GM13977 (cell line): ENCODE results near the gene PLEKHG3.

Source experiments
- DNase-seq: peaks from one replicate; pipeline ENCODE4 v3.0.0; 2012; ENCODE audit warnings: low spot score
- in situ Hi-C: fragments of 300-500 bp; cut with MboI; formaldehyde crosslinking; loops from one replicate; pipeline ENCODE4 v1.12.0; 2022; ENCODE audit warnings: low sequenced_read_pairs, low pct_unique_long_range_greater_than_20kb, mixed read lengths, inconsistent platforms; ENCODE audit not compliant: unreplicated experiment
- TF ChIP-seq, protein P1 (sequence below): IDR thresholded peaks from 2 replicates; pipeline ENCODE4 v1.5.1; 2012; ENCODE audit warnings: mild to moderate bottlenecking, control low read depth; ENCODE audit not compliant: insufficient read depth; ENCODE audit errors: extremely low read depth, missing control alignments

Gene PLEKHG3

DNA sequence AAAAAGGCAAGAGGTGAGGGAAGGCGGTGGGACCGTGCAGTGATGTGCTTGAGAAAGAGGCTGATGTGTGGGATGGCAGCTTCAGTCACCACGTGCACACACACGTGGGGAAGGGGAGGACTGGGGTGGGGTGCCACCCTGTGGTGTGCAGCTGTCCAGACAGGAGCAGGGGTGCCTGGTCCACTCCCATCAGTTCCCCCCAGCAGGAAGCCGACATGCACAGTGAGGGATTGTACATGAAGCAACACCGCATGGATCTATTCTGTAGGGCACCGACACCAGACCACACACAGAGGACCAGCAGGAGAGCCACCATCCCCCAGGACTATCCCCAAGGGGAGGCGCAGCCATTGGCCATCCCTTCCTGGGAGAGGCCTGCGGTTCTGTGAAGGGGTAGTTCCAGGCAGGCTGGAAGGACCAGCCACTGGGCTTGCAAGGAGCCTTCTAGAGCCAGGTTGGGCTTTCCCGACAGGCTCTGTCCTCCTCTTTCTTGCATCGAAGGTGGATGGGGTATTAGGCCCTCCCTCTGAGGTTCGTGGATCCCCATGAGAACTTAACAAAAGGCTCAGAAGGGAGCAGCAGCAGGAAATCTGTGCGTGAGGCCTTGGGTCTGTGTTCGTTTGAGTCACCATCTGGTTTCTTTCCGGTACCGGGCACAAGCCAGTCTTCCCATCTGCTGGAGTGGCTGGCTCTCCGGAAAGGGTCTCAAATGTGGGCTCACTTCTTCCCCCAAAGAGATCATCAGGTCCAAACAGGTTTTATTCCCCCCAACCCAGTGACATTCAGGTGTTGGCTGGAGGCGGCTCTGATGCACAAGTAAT lies 59.8 kb downstream of the PLEKHG3 start:
- no peak for DNase-seq
- in situ Hi-C loops = no loop called here
- TF ChIP-seq, protein P1, sequence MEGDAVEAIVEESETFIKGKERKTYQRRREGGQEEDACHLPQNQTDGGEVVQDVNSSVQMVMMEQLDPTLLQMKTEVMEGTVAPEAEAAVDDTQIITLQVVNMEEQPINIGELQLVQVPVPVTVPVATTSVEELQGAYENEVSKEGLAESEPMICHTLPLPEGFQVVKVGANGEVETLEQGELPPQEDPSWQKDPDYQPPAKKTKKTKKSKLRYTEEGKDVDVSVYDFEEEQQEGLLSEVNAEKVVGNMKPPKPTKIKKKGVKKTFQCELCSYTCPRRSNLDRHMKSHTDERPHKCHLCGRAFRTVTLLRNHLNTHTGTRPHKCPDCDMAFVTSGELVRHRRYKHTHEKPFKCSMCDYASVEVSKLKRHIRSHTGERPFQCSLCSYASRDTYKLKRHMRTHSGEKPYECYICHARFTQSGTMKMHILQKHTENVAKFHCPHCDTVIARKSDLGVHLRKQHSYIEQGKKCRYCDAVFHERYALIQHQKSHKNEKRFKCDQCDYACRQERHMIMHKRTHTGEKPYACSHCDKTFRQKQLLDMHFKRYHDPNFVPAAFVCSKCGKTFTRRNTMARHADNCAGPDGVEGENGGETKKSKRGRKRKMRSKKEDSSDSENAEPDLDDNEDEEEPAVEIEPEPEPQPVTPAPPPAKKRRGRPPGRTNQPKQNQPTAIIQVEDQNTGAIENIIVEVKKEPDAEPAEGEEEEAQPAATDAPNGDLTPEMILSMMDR = no peak

DNA sequence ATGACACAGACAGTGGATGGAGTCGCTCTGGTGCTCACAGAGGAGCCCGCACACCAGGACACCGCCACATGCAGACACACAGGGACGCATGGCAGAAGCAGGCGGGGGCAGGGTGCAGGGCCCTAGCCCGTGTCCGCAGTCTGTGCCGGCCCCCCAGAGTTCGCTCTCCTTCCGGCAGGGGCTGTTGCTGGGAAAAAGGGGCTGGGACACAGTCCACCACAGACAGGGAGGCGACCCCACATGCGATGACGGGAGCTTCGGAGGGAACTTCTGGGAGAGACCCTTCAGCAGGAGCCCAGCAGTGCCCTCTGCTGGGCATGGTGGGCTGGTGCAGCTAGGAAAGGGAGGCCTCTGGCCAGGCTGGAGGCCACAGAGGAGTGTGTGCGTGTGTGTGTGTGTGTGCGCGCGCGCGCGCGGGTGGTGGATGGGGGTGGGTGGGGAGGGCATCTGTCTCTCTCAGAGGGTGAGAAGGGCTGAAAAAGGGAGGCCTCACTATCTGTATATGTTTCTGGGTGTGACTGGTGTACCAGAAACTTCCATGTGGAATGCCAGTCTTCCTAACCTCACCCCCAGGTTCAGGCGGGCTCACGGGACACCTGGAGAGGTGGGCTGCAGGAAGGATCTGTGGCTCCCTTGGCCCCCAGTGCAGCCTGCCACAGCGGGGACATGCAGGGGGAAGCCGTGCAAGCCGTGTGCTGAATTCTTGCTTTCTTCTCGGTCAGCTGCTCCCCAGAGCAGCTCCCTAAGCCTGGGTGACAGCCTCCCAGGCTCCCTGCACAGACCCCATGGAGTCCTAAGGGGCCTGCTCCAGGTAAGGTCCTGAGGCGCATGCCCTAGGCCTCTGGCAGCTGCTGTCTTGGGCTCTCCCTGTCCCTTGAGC lies 60.7 kb downstream of the PLEKHG3 start:
- TF ChIP-seq, protein P1 = peak; percentile 95
- in situ Hi-C loops = no loop called here
- DNase-seq = peak; percentile 88

DNA sequence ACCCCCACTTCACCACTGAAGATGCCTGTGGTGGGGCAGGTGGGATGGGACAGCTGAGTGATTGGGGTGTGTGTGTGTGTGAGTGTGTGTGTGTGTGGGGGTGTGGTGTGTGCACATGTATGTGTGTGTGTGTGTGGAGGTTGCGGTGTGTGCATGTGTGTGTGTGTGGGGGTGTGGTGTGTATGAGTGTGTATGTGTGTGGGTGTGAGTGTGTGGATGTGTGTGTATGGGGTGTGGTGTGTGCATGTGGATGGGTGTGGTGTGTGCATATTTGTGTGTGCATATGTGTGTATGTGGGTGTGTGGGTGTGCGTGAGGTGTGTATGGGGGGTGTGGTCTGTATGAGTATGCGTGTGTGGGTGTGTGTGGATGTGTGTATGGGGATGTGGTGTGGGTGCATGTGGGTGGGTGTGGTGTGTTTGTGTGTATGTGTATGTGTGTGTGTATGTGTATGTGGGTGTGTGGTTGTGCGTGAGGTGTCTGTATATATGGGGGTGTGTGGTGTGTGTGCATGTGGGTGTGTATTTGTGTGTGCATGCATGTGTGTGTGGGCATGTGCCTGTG lies 61.6 kb downstream of the PLEKHG3 start:
- TF ChIP-seq, protein P1 = no peak
- no peak for DNase-seq
- in situ Hi-C loops = no loop called here

DNA sequence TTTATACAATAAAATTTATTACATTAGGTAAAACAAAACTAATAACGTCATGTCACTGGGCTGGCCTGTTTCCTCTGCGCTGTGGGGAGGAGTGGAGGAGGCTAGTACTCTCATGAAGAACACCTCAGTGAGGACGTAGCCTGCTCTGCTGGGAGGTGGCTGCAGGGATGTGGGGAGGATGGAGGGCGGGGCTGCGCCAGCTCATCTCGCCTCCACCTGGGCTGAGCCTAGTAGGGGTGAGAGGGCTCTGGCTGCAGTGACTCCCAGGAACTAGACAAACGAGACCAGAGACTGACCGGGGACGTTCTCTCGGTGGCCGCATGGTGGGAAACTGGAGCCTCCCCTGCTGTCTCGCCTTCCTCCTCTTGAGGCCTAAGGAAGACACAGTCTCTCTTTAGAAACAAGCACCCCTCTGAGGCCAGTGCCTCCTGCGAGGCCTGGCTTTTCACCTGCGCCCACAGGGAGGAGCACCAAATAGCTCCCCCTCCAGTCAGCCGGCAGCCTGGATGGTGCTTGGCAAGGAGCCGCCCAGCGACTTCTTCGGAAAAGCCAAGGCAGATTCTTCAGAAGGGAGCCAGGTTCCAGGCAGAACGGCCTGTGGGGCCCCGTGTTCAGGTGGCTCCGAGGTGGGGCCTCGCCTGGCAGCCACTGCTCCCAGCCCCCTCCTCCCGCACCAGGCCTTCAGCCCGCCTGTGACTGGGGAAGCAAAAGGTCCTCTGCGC lies 62.4 kb downstream of the PLEKHG3 start:
- TF ChIP-seq, protein P1 = no peak
- in situ Hi-C loops = no loop called here
- no peak for DNase-seq

DNA sequence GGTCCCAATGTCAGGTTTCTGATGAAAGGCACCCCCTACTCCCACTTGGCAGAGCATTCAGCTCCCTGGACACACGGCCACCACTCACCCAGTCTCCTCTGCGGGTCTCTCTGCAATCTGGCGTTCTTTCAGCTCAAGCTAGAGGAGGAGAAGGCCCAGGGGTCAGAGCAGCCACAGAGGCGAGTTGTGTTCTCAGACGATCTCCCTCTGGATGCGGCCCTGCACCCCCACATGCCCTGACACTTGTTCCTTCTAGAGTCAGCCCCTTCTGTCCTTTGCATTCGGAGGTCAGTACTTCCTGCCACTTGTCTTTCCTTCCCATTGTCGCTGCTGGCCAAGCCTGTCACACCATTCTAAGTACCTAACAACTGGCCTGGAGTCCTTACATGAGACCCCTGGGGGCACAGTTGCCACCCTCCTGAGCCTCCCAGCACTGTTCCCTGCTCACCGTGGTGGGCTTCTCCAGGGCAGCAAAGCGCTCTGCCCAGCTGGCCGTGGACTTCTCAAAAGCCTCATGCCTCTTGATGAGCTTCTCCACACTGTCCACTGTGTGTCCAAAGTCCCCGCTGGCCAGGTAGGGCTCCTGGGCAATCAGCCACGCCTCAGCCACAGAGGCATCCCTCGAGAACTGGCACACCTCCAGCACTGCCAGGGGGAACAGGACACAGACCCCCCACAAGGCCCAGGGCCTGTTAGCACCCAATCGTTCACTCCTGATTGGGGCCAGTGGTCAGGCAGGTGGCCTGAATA lies 63.2 kb downstream of the PLEKHG3 start:
- TF ChIP-seq, protein P1 = no peak
- in situ Hi-C loops = no loop called here
- DNase-seq = no peak
